HEK293 (cell line): ENCODE measurements around the gene POTEB3.
"Not testable (repeated sequence)": the region's sequence is repeated elsewhere in the genome, so short reads cannot be mapped to it uniquely, and the experiment has no call there.

Experiments
- ZNF324 ChIP-seq: fragments of 450-650 bp; formaldehyde crosslinking; IDR thresholded peaks from 2 replicates; pipeline ENCODE4 v1.5.1; 2016; ENCODE audit warnings: missing biosample characterization, missing genetic modification characterization
- ZNF423 ChIP-seq: fragments of 450-650 bp; formaldehyde crosslinking; IDR thresholded peaks from 2 replicates; pipeline ENCODE4 v1.5.1; 2016; ENCODE audit warnings: missing biosample characterization, missing genetic modification characterization

DNA sequence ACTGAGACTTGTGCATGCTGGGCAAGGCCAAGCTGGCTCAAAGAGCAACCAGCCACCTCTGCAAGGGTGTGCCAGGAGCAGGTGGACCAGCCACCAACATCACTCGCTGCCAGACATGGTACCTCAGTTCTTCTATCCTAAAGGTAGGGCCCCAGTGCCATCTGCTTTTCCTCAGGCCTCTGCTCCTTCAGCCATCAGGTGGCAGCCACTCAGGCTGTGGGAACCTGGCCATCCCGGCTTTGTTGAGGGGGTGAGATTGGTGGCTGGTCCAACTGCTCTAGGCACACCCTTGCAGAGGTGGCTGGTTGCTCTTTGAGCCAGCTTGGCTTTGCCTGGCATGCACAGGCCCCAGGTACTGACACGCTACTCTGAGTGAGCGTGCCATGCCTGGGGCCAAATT, 38.8 kb downstream of the POTEB3 start:
- not testable (repeated sequence) for TF ChIP-seq ZNF324; ZNF423 (tag by site-specific recombination)
